DOHH2 (cell line): ENCODE measurements around the gene ILF2.

Experiments
- H3F3A ChIP-seq: fragments of 200-600 bp; sonication (generic), shearing (Covaris generic); 2 replicates; pipeline ENCODE4 v1.6.0; 2016; ENCODE audit warnings: antibody characterized with exemption, mild to moderate bottlenecking; ENCODE audit not compliant: control insufficient read depth, insufficient read depth
- H3K27ac ChIP-seq: fragments of 200-600 bp; sonication (generic); 2 replicates; pipeline ENCODE4 v1.5.1; 2014; ENCODE audit warnings: low read depth, mild to moderate bottlenecking, low read length, moderate library complexity
- H3K27me3 ChIP-seq: fragments of 200-600 bp; sonication (generic); 2 replicates; pipeline ENCODE4 v1.6.1; 2014; ENCODE audit warnings: mild to moderate bottlenecking, low read length, mixed read lengths; ENCODE audit not compliant: control insufficient read depth
- H3K36me3 ChIP-seq: fragments of 200-600 bp; sonication (generic); 2 replicates; pipeline ENCODE4 v1.6.1; 2014; ENCODE audit warnings: mild to moderate bottlenecking, low read length, moderate library complexity, mixed read lengths; ENCODE audit not compliant: control insufficient read depth
- H3K4me1 ChIP-seq: fragments of 200-600 bp; sonication (generic); 2 replicates; pipeline ENCODE4 v1.6.1; 2014; ENCODE audit warnings: mild to moderate bottlenecking, low read length, mixed read lengths; ENCODE audit not compliant: control insufficient read depth
- H3K4me2 ChIP-seq: fragments of 200-600 bp; sonication (generic); 2 replicates; pipeline ENCODE4 v1.6.0; 2014; ENCODE audit warnings: mild to moderate bottlenecking, low read length, moderate library complexity
- H3K4me3 ChIP-seq: fragments of 200-600 bp; sonication (generic); 2 replicates; pipeline ENCODE4 v1.5.1; 2014; ENCODE audit warnings: mild to moderate bottlenecking, low read length, mixed read lengths
- H3K79me2 ChIP-seq: fragments of 200-600 bp; sonication (generic); 2 replicates; pipeline ENCODE4 v1.6.1; 2014; ENCODE audit warnings: mild to moderate bottlenecking, low read length, mixed read lengths; ENCODE audit not compliant: control insufficient read depth
- H3K9me2 ChIP-seq: fragments of 200-600 bp; sonication (generic); replicated peaks from 2 replicates; pipeline ENCODE4 v1.6.1; 2014; ENCODE audit warnings: mild to moderate bottlenecking, low read length, mixed read lengths; ENCODE audit not compliant: control insufficient read depth
- H3K9me3 ChIP-seq: fragments of 200-600 bp; sonication (generic); 2 replicates; pipeline ENCODE4 v1.6.1; 2014; ENCODE audit warnings: antibody characterized with exemption, low read length, mixed read lengths; ENCODE audit not compliant: control insufficient read depth, insufficient read depth
- H4K20me1 ChIP-seq: fragments of 200-600 bp; sonication (generic); 2 replicates; pipeline ENCODE4 v1.6.0; 2014; ENCODE audit warnings: low read depth, mild to moderate bottlenecking, antibody characterized with exemption, low read length, moderate library complexity; ENCODE audit not compliant: control insufficient read depth, insufficient read depth
- EZH2phosphoT487 ChIP-seq: fragments of 200-600 bp; sonication (generic); IDR thresholded peaks from 2 replicates; pipeline ENCODE4 v1.6.1; 2017; ENCODE audit warnings: borderline replicate concordance, mild to moderate bottlenecking, antibody characterized with exemption, low read length, moderate library complexity, mixed read lengths
- TF ChIP-seq, protein P1 (sequence below): fragments of 200-600 bp; sonication (generic); IDR thresholded peaks from one replicate; pipeline ENCODE4 v1.5.1; 2014; ENCODE audit warnings: antibody characterized with exemption, mild to moderate bottlenecking, low read depth, low read length; ENCODE audit not compliant: poor library complexity, severe bottlenecking

The ILF2 gene

DNA sequence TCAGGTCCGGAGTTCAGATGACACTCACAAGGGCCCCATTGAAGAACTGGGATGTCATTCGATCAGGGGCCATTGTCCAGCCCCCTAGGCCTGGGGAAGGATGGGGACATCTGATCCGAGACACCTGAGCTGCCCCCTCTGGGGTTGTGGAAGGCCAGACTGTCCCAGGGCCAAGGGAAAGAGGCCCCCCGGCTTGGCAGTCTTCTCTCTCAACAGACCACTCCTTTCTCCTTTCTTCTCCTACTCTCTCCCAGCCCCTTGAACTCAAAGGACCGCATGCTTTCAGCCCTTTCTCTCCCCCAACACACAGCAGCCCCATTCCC lies 41.5 kb downstream of the ILF2 start:
- TF ChIP-seq, protein P1, sequence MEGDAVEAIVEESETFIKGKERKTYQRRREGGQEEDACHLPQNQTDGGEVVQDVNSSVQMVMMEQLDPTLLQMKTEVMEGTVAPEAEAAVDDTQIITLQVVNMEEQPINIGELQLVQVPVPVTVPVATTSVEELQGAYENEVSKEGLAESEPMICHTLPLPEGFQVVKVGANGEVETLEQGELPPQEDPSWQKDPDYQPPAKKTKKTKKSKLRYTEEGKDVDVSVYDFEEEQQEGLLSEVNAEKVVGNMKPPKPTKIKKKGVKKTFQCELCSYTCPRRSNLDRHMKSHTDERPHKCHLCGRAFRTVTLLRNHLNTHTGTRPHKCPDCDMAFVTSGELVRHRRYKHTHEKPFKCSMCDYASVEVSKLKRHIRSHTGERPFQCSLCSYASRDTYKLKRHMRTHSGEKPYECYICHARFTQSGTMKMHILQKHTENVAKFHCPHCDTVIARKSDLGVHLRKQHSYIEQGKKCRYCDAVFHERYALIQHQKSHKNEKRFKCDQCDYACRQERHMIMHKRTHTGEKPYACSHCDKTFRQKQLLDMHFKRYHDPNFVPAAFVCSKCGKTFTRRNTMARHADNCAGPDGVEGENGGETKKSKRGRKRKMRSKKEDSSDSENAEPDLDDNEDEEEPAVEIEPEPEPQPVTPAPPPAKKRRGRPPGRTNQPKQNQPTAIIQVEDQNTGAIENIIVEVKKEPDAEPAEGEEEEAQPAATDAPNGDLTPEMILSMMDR: no peak
- no peak for TF ChIP-seq EZH2phosphoT487
- peaks cover 7% of the 10 kb centered on the region for H3K36me3 ChIP-seq
- no peaks in the 10 kb centered on the region for H4K20me1 ChIP-seq
- no peaks in the 10 kb centered on the region for H3K9me3 ChIP-seq
- no peaks in the 10 kb centered on the region for H3K27me3 ChIP-seq
- no peak overlapping the region for H3K27ac ChIP-seq
- peaks cover 5% of the 10 kb centered on the region; the same call in 1 of the 2 replicates for H3F3A ChIP-seq
- no peak overlapping the region for H3K4me2 ChIP-seq
- peaks cover 50% of the 10 kb centered on the region for H3K4me1 ChIP-seq
- no peak overlapping the region for H3K4me3 ChIP-seq
- peaks cover 13% of the 10 kb centered on the region for H3K79me2 ChIP-seq
- H3K9me2 ChIP-seq: no peaks in the 10 kb centered on the region

DNA sequence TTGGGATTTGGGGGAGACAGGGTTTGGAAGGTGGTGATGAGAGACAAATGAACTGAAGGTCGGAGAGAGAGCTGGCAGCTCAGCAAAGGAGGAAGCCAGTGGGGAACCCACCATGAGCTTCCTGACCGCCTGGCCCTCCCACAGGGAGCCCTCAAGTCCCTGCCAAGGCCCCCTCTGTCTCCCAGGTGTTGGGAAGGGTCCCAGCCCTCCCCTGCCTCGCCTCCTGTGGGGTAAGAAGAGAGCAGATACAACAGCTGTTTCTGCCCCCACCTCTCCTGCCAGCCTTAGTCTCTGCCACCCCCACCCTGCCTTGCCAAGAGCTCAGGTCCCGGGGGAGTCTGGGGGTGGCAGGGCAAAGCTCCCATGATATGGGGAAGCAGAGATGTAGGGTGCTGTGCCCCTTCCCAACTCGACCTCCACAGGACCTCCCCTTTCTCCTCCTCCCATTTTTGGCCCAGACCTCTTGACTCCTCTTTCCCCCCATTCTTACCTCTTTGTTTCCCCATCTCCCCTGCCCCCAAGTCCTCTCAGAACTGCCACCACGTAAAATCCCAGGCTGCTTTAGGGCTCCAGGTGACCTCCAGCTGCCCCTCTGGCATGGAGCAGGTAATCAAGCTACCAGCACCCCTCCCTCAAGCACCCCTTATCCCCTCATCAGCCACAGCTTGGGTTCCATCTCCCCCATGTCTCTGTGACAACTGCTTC lies 42.0 kb downstream of the ILF2 start:
- Histone ChIP-seq H3F3A (peaks cover 2% of the 10 kb centered on the region; the same call in 1 of the 2 replicates), H3K9me3 (no peaks in the 10 kb centered on the region), H3K4me1 (peaks cover 55% of the 10 kb centered on the region), H3K79me2 (peaks cover 10% of the 10 kb centered on the region), H3K9me2 (no peaks in the 10 kb centered on the region), H3K27ac (no peak overlapping the region), H4K20me1 (no peaks in the 10 kb centered on the region), H3K36me3 (peaks cover 7% of the 10 kb centered on the region; the same call in 1 of the 2 replicates), H3K4me2 (0 out of 2 replicates have a peak overlapping the region, but pooled peaks have one; percentile 5), H3K4me3 (no peak overlapping the region), H3K27me3 (no peaks in the 10 kb centered on the region)
- TF ChIP-seq, protein P1: no peak
- TF ChIP-seq EZH2phosphoT487: no peak

DNA sequence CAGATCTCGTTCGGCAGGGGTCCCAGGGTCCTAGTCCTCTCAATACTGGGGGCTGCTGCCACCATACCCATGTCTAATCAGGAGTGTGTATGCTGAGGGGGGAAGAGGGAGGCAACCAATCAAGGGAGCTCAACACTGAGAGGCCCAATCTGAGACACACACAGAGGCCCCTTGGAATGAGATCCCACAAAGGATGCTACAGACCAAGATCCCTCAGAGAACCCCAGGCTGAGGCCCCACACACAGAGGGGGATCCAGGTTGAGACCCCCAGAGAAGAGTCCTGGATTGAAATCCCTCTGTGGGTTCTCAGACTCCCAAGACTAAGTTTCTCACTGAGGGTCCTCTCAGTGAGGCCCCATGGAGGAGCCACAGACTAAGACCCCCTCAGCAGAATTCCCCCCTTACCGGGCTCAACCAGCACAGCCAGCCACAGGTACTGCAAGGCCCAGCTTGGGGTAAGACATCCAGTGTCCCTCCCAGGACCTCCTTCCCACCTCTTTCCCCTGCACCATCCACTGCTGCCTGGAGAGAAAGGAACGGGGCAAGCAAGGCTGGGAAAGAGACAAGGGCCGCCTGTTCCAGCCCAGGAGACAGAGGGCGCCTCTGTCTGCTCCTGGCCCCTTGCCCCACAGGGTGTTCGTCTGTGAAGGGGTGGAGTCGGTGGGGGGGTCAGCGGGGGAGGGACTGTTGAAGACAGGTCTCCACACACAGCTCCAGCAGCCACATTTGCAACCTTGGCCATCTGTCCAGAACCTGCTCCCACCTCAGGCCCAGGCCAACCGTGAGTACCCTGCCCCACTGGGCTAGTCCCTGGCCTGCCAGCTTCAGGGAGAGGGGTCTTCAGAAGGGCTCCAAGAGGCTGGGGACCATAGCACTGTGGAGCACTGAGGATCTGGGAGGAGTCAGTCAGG lies 42.8 kb downstream of the ILF2 start, which contains the start of gene S100A1:
Gene S100A1 (plus strand): TSS at position 720 of the 912 bp plus-strand sequence. CDS start 2,088 bp downstream, outside the sequence.
- Histone ChIP-seq H4K20me1 (no peaks in the 10 kb centered on the region), H3K4me2 (peak within 1 kb of the TSS; percentile 92), H3K4me1 (peaks cover 57% of the 10 kb centered on the region), H3K27ac (peak within 1 kb of the TSS; percentile 62), H3K79me2 (peaks cover 10% of the 10 kb centered on the region), H3K9me3 (no peaks in the 10 kb centered on the region), H3K4me3 (peak within 1 kb of the TSS; percentile 87), H3F3A (peaks cover 2% of the 10 kb centered on the region; the same call in 1 of the 2 replicates), H3K9me2 (no peaks in the 10 kb centered on the region), H3K27me3 (no peaks in the 10 kb centered on the region), H3K36me3 (peaks cover 9% of the 10 kb centered on the region; the same call in 1 of the 2 replicates)
- TF ChIP-seq, protein P1: no peak
- TF ChIP-seq EZH2phosphoT487: no peak
